Neutrophil (primary cell): ENCODE data around the gene MAPK8IP3.

Experiments
- H3K27ac ChIP-seq: fragments of 200-600 bp; sonication (generic); 2 replicates; pipeline ENCODE4 v1.5.1; 2016; ENCODE audit warnings: mild to moderate bottlenecking, moderate library complexity
- H3K27me3 ChIP-seq: fragments of 200-600 bp; sonication (generic); 2 replicates; pipeline ENCODE4 v1.6.0; 2016; ENCODE audit warnings: mild to moderate bottlenecking
- H3K36me3 ChIP-seq: fragments of 200-600 bp; sonication (generic); 2 replicates; pipeline ENCODE4 v1.5.1; 2017
- H3K4me1 ChIP-seq, 2 experiments: fragments of 200-600 bp in 1 of 2; sonication (generic) in 1 of 2; 1 replicate in 1 of 2; 2 replicates in 1 of 2; pipeline versions ENCODE4 v1.5.1 to v1.6.1; 2013 to 2016; ENCODE audit warnings: low read depth in 1 of 2, low read length in 1 of 2, mild to moderate bottlenecking in 1 of 2, moderate library complexity in 1 of 2; ENCODE audit not compliant: control insufficient read depth in 1 of 2, insufficient read depth in 1 of 2
- H3K4me3 ChIP-seq, 2 experiments: fragments of 200-600 bp in 1 of 2; sonication (generic) in 1 of 2; 1 replicate in 1 of 2; 2 replicates in 1 of 2; pipeline ENCODE4 v1.5.1; 2013 to 2016; ENCODE audit warnings: low read depth in 1 of 2, low read length in 1 of 2, mild to moderate bottlenecking in 1 of 2, moderate library complexity in 1 of 2
- H3K9me3 ChIP-seq: fragments of 200-600 bp; sonication (generic); 2 replicates; pipeline ENCODE4 v1.5.1; 2016
- CTCF ChIP-seq: fragments of 200-600 bp; sonication (generic); IDR thresholded peaks from 2 replicates; pipeline ENCODE4 v1.5.1; 2016; ENCODE audit warnings: antibody characterized with exemption

Gene MAPK8IP3

DNA sequence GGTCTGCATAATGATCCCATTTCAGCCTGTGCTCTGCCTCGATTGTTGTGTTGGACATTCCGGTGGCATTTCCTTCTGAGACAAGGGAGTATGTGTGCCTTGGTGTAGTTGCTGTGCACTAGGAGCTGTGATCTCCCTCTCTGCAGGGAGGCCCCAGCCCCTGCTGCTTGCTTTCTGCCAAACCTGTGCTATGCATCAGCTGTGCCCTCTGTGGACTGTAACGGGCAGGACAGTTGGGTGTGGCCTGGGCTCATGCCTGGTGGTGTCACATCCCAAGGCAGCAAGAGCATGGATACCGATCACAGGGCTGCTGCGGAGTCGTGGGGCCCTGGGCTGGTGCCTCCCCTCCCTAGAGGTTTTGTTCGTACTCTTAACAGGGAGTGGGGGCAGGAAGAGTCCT is 31.7 kb upstream of the MAPK8IP3 start:
- Histone ChIP-seq H3K36me3 (peaks cover 67% of the 10 kb centered on the region), H3K4me1 (peaks cover 9 to 11% of the 10 kb centered on the region in 2 experiments), H3K4me3 (no peak overlapping the region), H3K27ac (no peak overlapping the region), H3K9me3 (no peaks in the 10 kb centered on the region), H3K27me3 (no peaks in the 10 kb centered on the region)
- no peak for TF ChIP-seq CTCF

- Histone ChIP-seq H3K27ac (no peak overlapping the region), H3K36me3 (peaks cover 60% of the 10 kb centered on the region)
Observed at GRCh38 chr16:1674751-1675664, 31.0 kb upstream of the MAPK8IP3 start.

DNA sequence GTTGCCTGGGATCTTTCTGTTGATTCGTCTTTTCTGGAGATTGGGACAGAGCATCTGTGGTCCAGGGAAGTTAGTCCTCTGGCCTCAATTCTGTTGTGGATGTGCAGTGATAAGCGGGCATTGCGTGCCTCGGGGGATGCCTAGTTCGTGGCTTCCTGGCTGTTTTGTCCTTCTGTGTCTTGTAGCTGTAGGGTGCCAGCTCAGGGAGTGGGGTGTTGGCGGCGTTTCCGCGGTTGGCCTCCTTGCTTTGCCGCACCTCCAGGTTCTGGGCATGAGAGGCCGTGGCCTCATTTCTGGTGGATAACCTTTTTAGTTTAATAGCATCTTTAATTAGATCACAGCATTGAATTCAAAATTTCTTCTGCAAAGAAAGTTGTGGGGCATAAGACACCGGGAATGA is 29.3 kb upstream of the MAPK8IP3 start:
- no peak overlapping the region for H3K27ac ChIP-seq
- peaks cover 43% of the 10 kb centered on the region for H3K36me3 ChIP-seq
- no peak for TF ChIP-seq CTCF
- no peak overlapping the region for H3K4me3 ChIP-seq
- no peaks in the 10 kb centered on the region for H3K9me3 ChIP-seq
- no peaks in the 10 kb centered on the region for H3K27me3 ChIP-seq
- H3K4me1 ChIP-seq, result peaks cover 9 to 11% of the 10 kb centered on the region in 2 experiments

More at GRCh38 chr16:1674751-1675664, 31.0 kb upstream of the MAPK8IP3 start:
- Histone ChIP-seq H3K4me3 (no peak overlapping the region), H3K4me1 (peaks cover 9 to 11% of the 10 kb centered on the region in 2 experiments), H3K27me3 (no peaks in the 10 kb centered on the region), H3K9me3 (no peaks in the 10 kb centered on the region)
- no peak for TF ChIP-seq CTCF

DNA sequence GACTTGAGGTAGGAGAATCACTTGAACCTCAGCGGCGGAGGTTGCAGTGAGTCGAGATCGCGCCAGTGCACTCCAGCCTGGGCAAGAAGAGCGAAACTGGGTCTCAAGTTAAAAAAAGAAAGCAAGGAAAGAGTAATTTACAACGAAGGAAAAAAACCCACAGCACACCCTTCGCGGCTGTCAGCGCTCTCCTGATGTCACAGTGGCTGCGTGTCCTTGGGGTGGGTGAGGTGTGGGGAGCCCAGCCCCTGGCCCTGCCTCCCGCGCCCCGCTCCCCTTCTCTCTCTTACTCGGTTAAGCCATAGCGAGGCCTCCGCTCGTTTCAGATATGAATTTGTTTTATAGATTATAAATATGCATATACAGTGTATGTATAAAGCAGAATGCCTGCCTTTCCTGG is 28.7 kb upstream of the MAPK8IP3 start:
- Histone ChIP-seq H3K4me1 (peaks cover 9 to 11% of the 10 kb centered on the region in 2 experiments), H3K4me3 (peak overlapping the region in 1 of 2 experiments; percentile 75), H3K36me3 (peaks cover 36% of the 10 kb centered on the region), H3K27me3 (no peaks in the 10 kb centered on the region), H3K27ac (no peak overlapping the region), H3K9me3 (no peaks in the 10 kb centered on the region)
- TF ChIP-seq CTCF, result no peak

DNA sequence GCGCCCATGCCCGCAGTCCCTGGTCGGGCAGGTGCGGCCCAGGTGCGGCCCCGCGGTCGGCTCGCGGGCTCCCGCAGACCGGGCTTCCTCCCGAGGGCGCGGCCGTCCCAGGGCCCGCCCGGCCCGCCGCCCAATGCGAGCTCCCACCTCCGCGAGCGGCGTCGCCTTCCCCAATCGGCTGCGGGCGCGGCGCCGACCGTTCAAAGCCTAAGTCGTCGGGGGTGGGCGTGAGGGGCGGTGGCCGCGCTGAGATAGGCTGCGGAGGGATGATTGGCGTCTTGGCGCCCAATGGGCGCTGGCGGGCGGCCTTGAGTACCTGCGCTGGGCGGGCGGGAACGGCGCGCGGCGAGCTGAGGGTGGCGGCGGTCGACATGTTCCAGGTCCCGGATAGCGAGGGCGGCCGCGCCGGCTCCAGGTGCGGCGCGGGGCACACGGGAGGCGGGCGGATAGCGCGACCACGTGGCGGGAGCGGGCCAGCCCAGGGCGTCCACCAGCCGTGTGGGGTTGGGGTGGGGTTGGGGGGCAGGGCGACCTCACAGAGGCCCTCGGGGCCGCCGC is 28.0 kb upstream of the MAPK8IP3 start, which contains the start of gene JPT2:
Gene JPT2 (plus strand): TSS at position 338 of the 558 bp plus-strand sequence. CDS start 34 bp downstream, at position 372.
- peak within 1 kb of the TSS; percentile 57 for H3K27ac ChIP-seq
- no peaks in the 10 kb centered on the region for H3K9me3 ChIP-seq
- H3K4me3 ChIP-seq, result peak within 1 kb of the TSS; percentile 60 to 75
- TF ChIP-seq CTCF, result no peak
- peaks cover 30% of the 10 kb centered on the region for H3K36me3 ChIP-seq
- peaks cover 9 to 11% of the 10 kb centered on the region in 2 experiments for H3K4me1 ChIP-seq
- H3K27me3 ChIP-seq, result no peaks in the 10 kb centered on the region
